ENCODE data around the gene RAB11B. TPM values are rescaled to one million over a fixed set of nuclear protein-coding genes. Genes with fewer than 3 reads are reported as not detected.

The RAB11B gene
- total RNA-seq, 1 donor from 2014 or later, result 88.1 TPM

DNA sequence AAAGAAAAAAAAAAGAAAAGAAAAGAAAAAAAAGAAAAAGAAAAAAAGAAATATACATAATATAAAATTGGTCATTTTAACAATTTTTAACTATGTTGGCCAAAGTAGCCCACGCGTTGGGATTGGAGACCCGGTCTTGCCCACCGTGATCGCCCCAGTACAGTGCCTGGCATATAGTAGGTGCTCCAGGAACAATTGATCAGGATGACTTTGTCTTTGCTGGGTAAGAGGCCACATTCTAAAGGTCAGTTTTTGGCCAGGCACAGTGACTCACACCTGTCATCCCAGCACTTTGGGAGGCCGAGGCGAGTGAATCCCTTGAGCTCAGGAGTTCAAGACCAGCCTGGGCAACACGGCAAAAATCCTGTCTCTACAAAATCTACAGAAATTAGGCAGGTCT, 30.0 kb upstream of the RAB11B start:
- Histone ChIP-seq H3K4me1 (peaks cover 41% of the 10 kb centered on the region), H3K27ac (no peak overlapping the region), H3K27me3 (no peaks in the 10 kb centered on the region), H3K4me3 (no peak overlapping the region), H3K9me3 (no peaks in the 10 kb centered on the region), H3K36me3 (no peaks in the 10 kb centered on the region)
- DNase-seq (ENCODE audit: extremely low spot score in 2 of 2), result no peak
- intact Hi-C loops (cut with DNase I), result no loop called here
- no peak for TF ChIP-seq CTCF (IDR thresholded peaks at IDR 0.05)
- no peak for TF ChIP-seq POLR2AphosphoS5 (IDR thresholded peaks at IDR 0.05; ENCODE audit: insufficient read depth in 1 of 2, low read depth in 1 of 2)
- no peak for TF ChIP-seq POLR2A (IDR thresholded peaks at IDR 0.05)

GRCh38 chr19:8361921-8362793, 28.0 kb upstream of the RAB11B start:
- H3K36me3 ChIP-seq, result no peaks in the 10 kb centered on the region
- H3K4me3 ChIP-seq, result no peak overlapping the region
- peak overlapping the region; percentile 78 for H3K27ac ChIP-seq
- no peaks in the 10 kb centered on the region for H3K27me3 ChIP-seq
- intact Hi-C loops (cut with DNase I), result no loop called here
- H3K4me1 ChIP-seq, result peaks cover 55% of the 10 kb centered on the region
- peak in 1 of 2 donors; percentile 95 for DNase-seq (ENCODE audit: extremely low spot score in 2 of 2)
- TF ChIP-seq CTCF (IDR thresholded peaks at IDR 0.05) (no peak), POLR2AphosphoS5 (IDR thresholded peaks at IDR 0.05; ENCODE audit: insufficient read depth in 1 of 2, low read depth in 1 of 2) (peak; percentile 89 to 96)
- H3K9me3 ChIP-seq, result no peaks in the 10 kb centered on the region

DNA sequence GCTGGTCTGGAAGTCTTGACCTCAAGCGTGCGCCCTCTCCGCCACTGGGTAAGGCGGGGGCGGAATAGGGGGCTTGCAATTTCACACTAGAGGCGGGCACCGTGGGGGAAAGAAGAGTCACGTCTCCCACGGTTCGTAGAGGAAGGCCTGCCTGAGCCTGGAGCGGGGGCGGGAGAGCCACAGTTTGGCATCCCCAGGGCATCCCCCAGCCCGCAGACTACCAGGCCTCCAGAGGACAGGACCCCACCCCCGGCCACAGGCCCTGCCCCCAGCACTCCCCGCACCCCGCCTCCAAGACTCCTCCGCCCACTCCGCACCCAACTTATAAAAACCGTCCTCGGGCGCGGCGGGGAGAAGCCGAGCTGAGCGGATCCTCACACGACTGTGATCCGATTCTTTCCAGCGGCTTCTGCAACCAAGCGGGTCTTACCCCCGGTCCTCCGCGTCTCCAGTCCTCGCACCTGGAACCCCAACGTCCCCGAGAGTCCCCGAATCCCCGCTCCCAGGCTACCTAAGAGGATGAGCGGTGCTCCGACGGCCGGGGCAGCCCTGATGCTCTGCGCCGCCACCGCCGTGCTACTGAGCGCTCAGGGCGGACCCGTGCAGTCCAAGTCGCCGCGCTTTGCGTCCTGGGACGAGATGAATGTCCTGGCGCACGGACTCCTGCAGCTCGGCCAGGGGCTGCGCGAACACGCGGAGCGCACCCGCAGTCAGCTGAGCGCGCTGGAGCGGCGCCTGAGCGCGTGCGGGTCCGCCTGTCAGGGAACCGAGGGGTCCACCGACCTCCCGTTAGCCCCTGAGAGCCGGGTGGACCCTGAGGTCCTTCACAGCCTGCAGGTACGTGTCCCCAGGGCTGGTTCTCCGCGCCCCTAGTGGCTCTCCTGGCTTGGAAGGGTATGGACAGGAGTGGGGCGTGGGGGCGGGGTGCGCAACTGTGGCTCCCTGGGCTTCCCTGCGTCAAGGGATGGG, 26.1 kb upstream of the RAB11B start, which contains the start of gene ANGPTL4:
ANGPTL4 (plus strand) TSS at position 353 of the 969 bp plus-strand sequence; CDS start at position 520, 167 bp downstream.
- Histone ChIP-seq H3K4me3 (peak within 1 kb of the TSS; percentile 59 to 77), H3K27ac (peak within 1 kb of the TSS; percentile 78), H3K9me3 (no peaks in the 10 kb centered on the region), H3K36me3 (no peaks in the 10 kb centered on the region), H3K27me3 (no peaks in the 10 kb centered on the region), H3K4me1 (peaks cover 73% of the 10 kb centered on the region)
- DNase-seq (ENCODE audit: extremely low spot score in 2 of 2), result no peak
- peak in 1 of 3 experiments; percentile 15 for TF ChIP-seq CTCF (IDR thresholded peaks at IDR 0.05)
- peak in 1 of 2 donors; percentile 60 for TF ChIP-seq POLR2A (IDR thresholded peaks at IDR 0.05)
- TF ChIP-seq POLR2AphosphoS5 (IDR thresholded peaks at IDR 0.05; ENCODE audit: insufficient read depth in 1 of 2, low read depth in 1 of 2), result peak in 1 of 2 donors; percentile 89
- intact Hi-C loops (cut with DNase I), result no loop called here

- Histone ChIP-seq H3K36me3 (no peaks in the 10 kb centered on the region), H3K4me1 (peaks cover 72% of the 10 kb centered on the region), H3K27ac (no peak overlapping the region), H3K9me3 (no peaks in the 10 kb centered on the region), H3K4me3 (peak overlapping the region in 1 of 2 donors; percentile 59), H3K27me3 (no peaks in the 10 kb centered on the region)
- intact Hi-C loops (cut with DNase I), result no loop called here
- DNase-seq (ENCODE audit: extremely low spot score in 2 of 2), result no peak
- no peak for TF ChIP-seq POLR2AphosphoS5 (IDR thresholded peaks at IDR 0.05; ENCODE audit: insufficient read depth in 1 of 2, low read depth in 1 of 2)
- TF ChIP-seq CTCF (IDR thresholded peaks at IDR 0.05), result no peak
- TF ChIP-seq POLR2A (IDR thresholded peaks at IDR 0.05), result no peak
Measured at GRCh38 chr19:8366121-8366581, 24.0 kb upstream of the RAB11B start.
